Gastrocnemius medialis (tissue), 4 donors: ENCODE measurements around the gene KCTD19.

Experiments
- CTCF ChIP-seq, 5 experiments: fragments of 450-650 bp in 3 of 5; fragments of 200-600 bp in 2 of 5; sonication (generic) in 2 of 5; IDR thresholded peaks in 4 of 5; conservative IDR thresholded peaks in 1 of 5; 1 replicate in 4 of 5; 2 replicates in 1 of 5; pipeline ENCODE4 v1.5.1; 2016 to 2019; ENCODE audit warnings: antibody characterized with exemption in 5 of 5, mild to moderate bottlenecking in 3 of 5, moderate library complexity in 3 of 5
- POLR2A ChIP-seq, 2 donors: fragments of 450-650 bp; IDR thresholded peaks; one replicate each; pipeline ENCODE4 v1.6.1; 2017; ENCODE audit warnings: antibody characterized with exemption in 2 of 2, mild to moderate bottlenecking in 2 of 2, moderate library complexity in 2 of 2

GRCh38 chr16:67279296-67280089, 47.0 kb downstream of the KCTD19 start, which contains the start of gene PLEKHG4:
- TF ChIP-seq POLR2A (IDR thresholded peaks at IDR 0.05) (no peak), CTCF (IDR thresholded peaks at IDR 0.05 in 4 of 5, conservative IDR thresholded peaks at IDR 0.05 in 1 of 5) (peak in 4 of 5 experiments; percentile 55 to 82 (median 73))
